IMR-90 (cell line): ENCODE data around the gene SH2D5. TPM values are rescaled to one million over a fixed set of nuclear protein-coding genes. Genes with fewer than 3 reads are reported as not detected.

Experiments used
- ATAC-seq: fragments of 200-7000 bp; cut with Tn5 transposase; 2 replicates; pipeline ENCODE4 v1.9.1; 2020; ENCODE audit warnings: low read depth, mild to moderate bottlenecking, moderate library complexity
- BruUV-seq: library from RNA; stranded (reverse); fragments of 400-500 nt; replicated peaks from 2 replicates; lab custom pipeline; 2021; lab: Mats Ljungman, UMichigan
- CTCF ChIA-PET: fragments of 300-600 bp; formaldehyde crosslinking; extraction: SDS; loops from one replicate; lab custom pipeline; 2021; ENCODE audit warnings: antibody characterized with exemption; lab: Yijun Ruan, JAX
- POLR2A ChIA-PET: fragments of 300-600 bp; sonication (Branson Sonifier 250); formaldehyde crosslinking; loops from one replicate; lab custom pipeline; 2022; ENCODE audit warnings: antibody characterized with exemption; ENCODE audit not compliant: unreplicated experiment; lab: Charles Lee
- DNase-seq: peaks from one replicate; pipeline ENCODE4 v3.0.0; 2013
- H2AFZ ChIP-seq: replicated peaks from 2 replicates; pipeline ENCODE3; 2013; ENCODE audit warnings: low read length, mild to moderate bottlenecking; ENCODE audit not compliant: poor library complexity
- H2AK5ac ChIP-seq: 2 replicates; pipeline ENCODE4 v1.6.1; 2013; ENCODE audit warnings: low read depth, low read length, inconsistent platforms
- H2AK9ac ChIP-seq: replicated peaks from 2 replicates; pipeline ENCODE3; 2013; ENCODE audit warnings: mild to moderate bottlenecking, low read depth, low read length, moderate library complexity; ENCODE audit not compliant: poor library complexity
- H2BK120ac ChIP-seq: 2 replicates; pipeline ENCODE4 v1.6.1; 2013; ENCODE audit warnings: low read depth, low read length, inconsistent platforms
- H2BK15ac ChIP-seq: 3 replicates; pipeline ENCODE4 v1.6.1; 2013; ENCODE audit warnings: low read depth, low read length, inconsistent platforms
- H2BK20ac ChIP-seq: 2 replicates; pipeline ENCODE4 v1.6.1; 2013; ENCODE audit warnings: low read depth, mild to moderate bottlenecking, inconsistent platforms, low read length, moderate library complexity
- H2BK5ac ChIP-seq: 2 replicates; pipeline ENCODE4 v1.6.1; 2013; ENCODE audit warnings: mild to moderate bottlenecking, low read depth, low read length, inconsistent platforms; ENCODE audit not compliant: poor library complexity, severe bottlenecking
- H3K14ac ChIP-seq: replicated peaks from 2 replicates; pipeline ENCODE4 v1.6.1; 2013; ENCODE audit warnings: low read depth, low read length, inconsistent platforms
- H3K18ac ChIP-seq: 2 replicates; pipeline ENCODE4 v1.6.1; 2013; ENCODE audit warnings: low read depth, low read length, control low read depth
- H3K23ac ChIP-seq: 2 replicates; pipeline ENCODE4 v1.6.1; 2013; ENCODE audit warnings: low read depth, low read length, inconsistent platforms
- H3K27ac ChIP-seq: 2 replicates; pipeline ENCODE4 v1.5.1; 2013; ENCODE audit warnings: mild to moderate bottlenecking, control low read depth, low read length; ENCODE audit not compliant: insufficient read depth
- H3K27me3 ChIP-seq: 2 replicates; pipeline ENCODE4 v1.6.1; 2013; ENCODE audit warnings: low read length; ENCODE audit not compliant: control insufficient read depth, insufficient read depth
- H3K36me3 ChIP-seq: 2 replicates; pipeline ENCODE4 v1.6.1; 2013; ENCODE audit warnings: low read length, mixed read lengths; ENCODE audit not compliant: control insufficient read depth, insufficient read depth
- H3K4ac ChIP-seq: 2 replicates; pipeline ENCODE4 v1.6.1; 2013; ENCODE audit warnings: low read depth, low read length, inconsistent platforms
- H3K4me1 ChIP-seq: 2 replicates; pipeline ENCODE4 v1.6.1; 2013; ENCODE audit warnings: low read length, mixed read lengths; ENCODE audit not compliant: control insufficient read depth, insufficient read depth
- H3K4me2 ChIP-seq: 2 replicates; pipeline ENCODE4 v1.6.1; 2013; ENCODE audit warnings: low read depth, mild to moderate bottlenecking, control low read depth, low read length, moderate library complexity
- H3K4me3 ChIP-seq: 2 replicates; pipeline ENCODE4 v1.5.1; 2013; ENCODE audit warnings: low read depth, mild to moderate bottlenecking, control low read depth, low read length, moderate library complexity; ENCODE audit not compliant: insufficient read depth
- H3K56ac ChIP-seq: 2 replicates; pipeline ENCODE4 v1.6.1; 2013; ENCODE audit warnings: low read length, inconsistent platforms; ENCODE audit not compliant: insufficient read depth; ENCODE audit errors: extremely low read depth
- H3K79me1 ChIP-seq, 2 experiments: 2 replicates each; pipeline ENCODE4 v1.6.1; 2013; ENCODE audit warnings: low read length in 2 of 2, inconsistent platforms in 1 of 2, low read depth in 1 of 2
- H3K9ac ChIP-seq: 2 replicates; pipeline ENCODE4 v1.6.1; 2013; ENCODE audit warnings: low read depth, low read length, control low read depth
- H3K9me1 ChIP-seq: 2 replicates; pipeline ENCODE4 v1.6.1; 2013; ENCODE audit warnings: low read length, inconsistent platforms; ENCODE audit not compliant: insufficient read depth
- H3K9me3 ChIP-seq: 2 replicates; pipeline ENCODE4 v1.6.1; 2013; ENCODE audit warnings: low read length; ENCODE audit not compliant: control insufficient read depth, insufficient read depth
- H4K20me1 ChIP-seq: 2 replicates; pipeline ENCODE4 v1.6.1; 2013; ENCODE audit warnings: low read length, inconsistent platforms; ENCODE audit not compliant: insufficient read depth
- H4K5ac ChIP-seq: 2 replicates; pipeline ENCODE4 v1.6.1; 2013; ENCODE audit warnings: mild to moderate bottlenecking, low read depth, low read length, control low read depth
- H4K8ac ChIP-seq, 2 experiments: 2 replicates each; pipeline ENCODE4 v1.6.1; 2013; ENCODE audit warnings: low read depth in 2 of 2, low read length in 2 of 2, control low read depth in 1 of 2, inconsistent platforms in 1 of 2
- H4K91ac ChIP-seq: 2 replicates; pipeline ENCODE4 v1.6.1; 2013; ENCODE audit warnings: low read depth, low read length, inconsistent platforms; ENCODE audit not compliant: insufficient read depth
- CTCF ChIP-seq: conservative IDR thresholded peaks from 2 replicates; pipeline ENCODE4 v1.5.1; 2012; ENCODE audit warnings: mild to moderate bottlenecking, low read depth, low read length, improper control_type of control experiment
- ELK1 ChIP-seq: fragments of 150-350 bp; IDR thresholded peaks from 2 replicates; pipeline ENCODE4 v1.6.1; 2016; ENCODE audit warnings: low read depth, mild to moderate bottlenecking, low read length, moderate library complexity, borderline replicate concordance
- FOS ChIP-seq: fragments of 150-350 bp; IDR thresholded peaks from 2 replicates; pipeline ENCODE4 v1.6.1; 2016; ENCODE audit warnings: low read depth, low read length
- MAFK ChIP-seq: IDR thresholded peaks from 2 replicates; pipeline ENCODE4 v1.6.1; 2012; ENCODE audit warnings: low read depth, low read length, improper control_type of control experiment
- POLR2A ChIP-seq: IDR thresholded peaks from 2 replicates; pipeline ENCODE4 v1.6.1; 2012; ENCODE audit warnings: mild to moderate bottlenecking, low read depth, low read length
- RCOR1 ChIP-seq: IDR thresholded peaks from 2 replicates; pipeline ENCODE4 v1.6.1; 2012; ENCODE audit warnings: mild to moderate bottlenecking, low read length, improper control_type of control experiment; ENCODE audit not compliant: insufficient replicate concordance
- SMC3 ChIP-seq: fragments of 150-350 bp; IDR thresholded peaks from 2 replicates; pipeline ENCODE4 v1.6.1; 2016; ENCODE audit warnings: low read depth, mild to moderate bottlenecking, antibody characterized with exemption, low read length, moderate library complexity
- USF2 ChIP-seq: fragments of 150-350 bp; IDR thresholded peaks from 2 replicates; pipeline ENCODE4 v1.6.1; 2017; ENCODE audit warnings: mild to moderate bottlenecking, antibody characterized with exemption, low read length, low read depth
- WGBS, 2 experiments: methylation state at CpG; one replicate each; pipeline versions ENCODE4 v1.1.5 to v1.1.7; 2013; ENCODE audit warnings: missing lambda C conversion rate in 2 of 2; ENCODE audit not compliant: insufficient read length in 1 of 2; ENCODE audit errors: extremely low coverage in 2 of 2; 5-methylcytosine and 5-hydroxymethylcytosine counted together
- dilution Hi-C: fragments of 300-500 bp; cut with HindIII; formaldehyde crosslinking; loops from one replicate; pipeline ENCODE4 v1.14.3; 2018; ENCODE audit warnings: low sequenced_read_pairs; ENCODE audit not compliant: unreplicated experiment
- in situ Hi-C: fragments of 300-500 bp; cut with MboI; formaldehyde crosslinking; loops from 3 replicates; pipeline ENCODE4 v1.14.3; 2019; ENCODE audit warnings: low sequenced_read_pairs, inconsistent platforms, mixed read lengths
- intact Hi-C: fragments of 100-400 bp; cut with micrococcal nuclease; formaldehyde crosslinking; loops from 2 replicates; pipeline ENCODE4 v1.10.0; 2022
- polyA plus RNA-seq, 3 experiments: library from polyadenylated mRNA; depleted of rRNA; stranded (reverse); fragments of >200 nt; gene quantifications; 2 replicates each; pipeline ENCODE4 v1.2.3, GENCODE V29; 2012; ENCODE audit warnings: low replicate concordance in 1 of 3
- total RNA-seq: library from RNA; depleted of rRNA; stranded (reverse); fragments of >200 nt; gene quantifications from 2 replicates; pipeline ENCODE4 v1.2.3, GENCODE V29; 2012

SH2D5 gene
- total and polyA plus RNA-seq, 2 of the 4 experiments (the other 2 are of a cell fraction): 7.2 to 14.4 TPM

- intact Hi-C loops: no loop called here
- H3K56ac ChIP-seq: no peak overlapping the region
- H3K4me1 ChIP-seq: no peaks in the 10 kb centered on the region
- no peak overlapping the region for H2AK5ac ChIP-seq
- H2BK120ac ChIP-seq: no peak overlapping the region
- H2BK5ac ChIP-seq: no peak overlapping the region
- H2BK20ac ChIP-seq: no peak overlapping the region; the same call in 1 of the 2 replicates
- ChIA-PET POLR2A (no interaction called here), CTCF (interaction anchor here (0.7 kb wide), 1 partner anchor 244 kb away, joined by 3 read pairs; no protein-coding TSS in a partner anchor)
- H3K27me3 ChIP-seq: no peaks in the 10 kb centered on the region
- no peak overlapping the region for H3K18ac ChIP-seq
- BruUV-seq: no TSS peak
- no peak overlapping the region for H3K14ac ChIP-seq
- in situ Hi-C loops: no loop called here
- H3K27ac ChIP-seq: no peak overlapping the region
- H4K5ac ChIP-seq: no peak overlapping the region
- no peaks in the 10 kb centered on the region for H3K36me3 ChIP-seq
- H3K23ac ChIP-seq: no peak overlapping the region
- H2BK15ac ChIP-seq: no peak overlapping the region; the same call in 2 of the 3 replicates
- TF ChIP-seq ELK1 (no peak), CTCF (no peak), USF2 (no peak), POLR2A (no peak), FOS (no peak), SMC3 (no peak), MAFK (no peak), RCOR1 (no peak)
- no peak overlapping the region for H3K4ac ChIP-seq
- no peaks in the 10 kb centered on the region; the same call in 1 of the 2 replicates for H4K20me1 ChIP-seq
- peaks cover 6% of the 10 kb centered on the region; the same call in 1 of the 2 replicates for H3K9me1 ChIP-seq
- no peak overlapping the region for H3K4me3 ChIP-seq
- no peak overlapping the region for H3K4me2 ChIP-seq
- DNase-seq (no peak), ATAC-seq (no peak)
- H3K9me3 ChIP-seq: no peaks in the 10 kb centered on the region
- H2AK9ac ChIP-seq: peak overlapping the region; percentile 66
- WGBS, 2 experiments: 87% methylated on average over 12 of the region's 15 CpGs; no CpG with 5 or more reads in 1 of the 2 experiments
- peak overlapping the region; percentile 44 for H2AFZ ChIP-seq
- H4K8ac ChIP-seq: no peak overlapping the region
- no peak overlapping the region for H3K9ac ChIP-seq
- no peak overlapping the region; the same call in 1 of the 2 replicates for H4K91ac ChIP-seq
- peaks cover 0 to 3% of the 10 kb centered on the region in 2 experiments; a peak in 1 of 4 replicates for H3K79me1 ChIP-seq
- dilution Hi-C loops: no loop called here
These were observed 27.2 kb downstream of the SH2D5 start for GRCh38 chr1:20705203-20705755.
